ENCODE data around the gene PNMA6F. TPM values are rescaled to one million over a fixed set of nuclear protein-coding genes. Genes with fewer than 3 reads are reported as not detected.

PNMA6F gene
- total RNA-seq (not detected), polyA plus RNA-seq (not detected)
- long read RNA-seq, donor 1: 0 reads
- long read RNA-seq, donor 2: 0 reads
- long read RNA-seq, donor 3: 0 reads
- long read RNA-seq, donor 4: 0 reads

GRCh38 chrX:153321381-153322124, at the start of gene PNMA6F:
PNMA6F (minus strand) TSS chrX:153321767; CDS start chrX:153320674, 1,093 bp downstream.
- intact Hi-C loops (cut with DNase I): no loop called here
- Histone ChIP-seq H3K9me3 (ENCODE audit: control insufficient read depth, low read length) (no peaks in the 10 kb centered on the region), H3K27me3 (ENCODE audit: control insufficient read depth, insufficient read depth) (no peaks in the 10 kb centered on the region), H3K4me3 (ENCODE audit: low read length) (no peak within 1 kb of the TSS), H3K27ac (ENCODE audit: low read length) (no peak within 1 kb of the TSS), H3K4me1 (ENCODE audit: control insufficient read depth, insufficient read depth, low read length) (no peaks in the 10 kb centered on the region)
- ATAC-seq (no peak), DNase-seq (no peak)
- 21% methylated on average over 36 of the region's 36 CpGs for WGBS

GRCh38 chrX:153371256-153371655, 49.7 kb upstream of the PNMA6F start:
- DNase-seq (no peak), ATAC-seq (no peak)
- intact Hi-C loops (cut with DNase I): no loop called here
- H3K9me3 ChIP-seq (ENCODE audit: control insufficient read depth, low read length): no peaks in the 10 kb centered on the region
- 41% methylated on average over 3 of the region's 3 CpGs for WGBS
- H3K4me3 ChIP-seq (ENCODE audit: low read length): no peak overlapping the region
- no peaks in the 10 kb centered on the region for H3K4me1 ChIP-seq (ENCODE audit: control insufficient read depth, insufficient read depth, low read length)
- H3K27ac ChIP-seq (ENCODE audit: low read length): no peak overlapping the region
- H3K27me3 ChIP-seq (ENCODE audit: control insufficient read depth, insufficient read depth): no peaks in the 10 kb centered on the region

GRCh38 chrX:153370293-153371055, 48.9 kb upstream of the PNMA6F start:
- Histone ChIP-seq H3K4me1 (ENCODE audit: control insufficient read depth, insufficient read depth, low read length) (no peaks in the 10 kb centered on the region), H3K9me3 (ENCODE audit: control insufficient read depth, low read length) (no peaks in the 10 kb centered on the region), H3K27ac (ENCODE audit: low read length) (no peak overlapping the region), H3K4me3 (ENCODE audit: low read length) (no peak overlapping the region), H3K27me3 (ENCODE audit: control insufficient read depth, insufficient read depth) (no peaks in the 10 kb centered on the region)
- intact Hi-C loops (cut with DNase I): no loop called here
- ATAC-seq (no peak), DNase-seq (no peak)
- WGBS: 73% methylated on average over 8 of the region's 8 CpGs

GRCh38 chrX:153366878-153367538, 45.4 kb upstream of the PNMA6F start:
- no peak overlapping the region for H3K4me3 ChIP-seq (ENCODE audit: low read length)
- WGBS: 76% methylated on average over 5 of the region's 5 CpGs
- no peaks in the 10 kb centered on the region for H3K9me3 ChIP-seq (ENCODE audit: control insufficient read depth, low read length)
- ATAC-seq: no peak
- intact Hi-C loops (cut with DNase I): no loop called here
- no peaks in the 10 kb centered on the region for H3K4me1 ChIP-seq (ENCODE audit: control insufficient read depth, insufficient read depth, low read length)
- no peaks in the 10 kb centered on the region for H3K27me3 ChIP-seq (ENCODE audit: control insufficient read depth, insufficient read depth)
- H3K27ac ChIP-seq (ENCODE audit: low read length): no peak overlapping the region
- DNase-seq: no peak

GRCh38 chrX:153366119-153366518, 44.6 kb upstream of the PNMA6F start:
- Histone ChIP-seq H3K27me3 (ENCODE audit: control insufficient read depth, insufficient read depth) (no peaks in the 10 kb centered on the region), H3K27ac (ENCODE audit: low read length) (no peak overlapping the region), H3K9me3 (ENCODE audit: control insufficient read depth, low read length) (no peaks in the 10 kb centered on the region), H3K4me1 (ENCODE audit: control insufficient read depth, insufficient read depth, low read length) (no peaks in the 10 kb centered on the region), H3K4me3 (ENCODE audit: low read length) (no peak overlapping the region)
- DNase-seq: no peak
- intact Hi-C loops (cut with DNase I): no loop called here
- ATAC-seq: no peak
- 84% methylated on average over 3 of the region's 3 CpGs for WGBS

GRCh38 chrX:153365670-153366069, 44.1 kb upstream of the PNMA6F start:
- intact Hi-C loops (cut with DNase I): no loop called here
- H3K27ac ChIP-seq (ENCODE audit: low read length): no peak overlapping the region
- DNase-seq (no peak), ATAC-seq (no peak)
- 88% methylated on average over 4 of the region's 4 CpGs for WGBS
- H3K27me3 ChIP-seq (ENCODE audit: control insufficient read depth, insufficient read depth): no peaks in the 10 kb centered on the region
- H3K9me3 ChIP-seq (ENCODE audit: control insufficient read depth, low read length): no peaks in the 10 kb centered on the region
- H3K4me1 ChIP-seq (ENCODE audit: control insufficient read depth, insufficient read depth, low read length): no peaks in the 10 kb centered on the region
- no peak overlapping the region for H3K4me3 ChIP-seq (ENCODE audit: low read length)

GRCh38 chrX:153361781-153362397, 40.3 kb upstream of the PNMA6F start:
- 64% methylated on average over 2 of the region's 2 CpGs for WGBS
- Histone ChIP-seq H3K4me3 (ENCODE audit: low read length) (no peak overlapping the region), H3K27me3 (ENCODE audit: control insufficient read depth, insufficient read depth) (no peaks in the 10 kb centered on the region), H3K27ac (ENCODE audit: low read length) (no peak overlapping the region), H3K4me1 (ENCODE audit: control insufficient read depth, insufficient read depth, low read length) (no peaks in the 10 kb centered on the region), H3K9me3 (ENCODE audit: control insufficient read depth, low read length) (no peaks in the 10 kb centered on the region)
- ATAC-seq (no peak), DNase-seq (no peak)
- intact Hi-C loops (cut with DNase I): no loop called here

- WGBS: 88% methylated on average over 1 of the region's 1 CpG
- DNase-seq: no peak
- Histone ChIP-seq H3K27me3 (ENCODE audit: control insufficient read depth, insufficient read depth) (no peaks in the 10 kb centered on the region), H3K27ac (ENCODE audit: low read length) (no peak overlapping the region), H3K4me3 (ENCODE audit: low read length) (no peak overlapping the region), H3K9me3 (ENCODE audit: control insufficient read depth, low read length) (no peaks in the 10 kb centered on the region), H3K4me1 (ENCODE audit: control insufficient read depth, insufficient read depth, low read length) (no peaks in the 10 kb centered on the region)
- ATAC-seq: no peak
- intact Hi-C loops (cut with DNase I): no loop called here
Measured at GRCh38 chrX:153357877-153358276, 36.3 kb upstream of the PNMA6F start.

GRCh38 chrX:153353416-153353815, 31.8 kb upstream of the PNMA6F start:
- Histone ChIP-seq H3K4me1 (ENCODE audit: control insufficient read depth, insufficient read depth, low read length) (no peaks in the 10 kb centered on the region), H3K4me3 (ENCODE audit: low read length) (no peak overlapping the region), H3K27ac (ENCODE audit: low read length) (no peak overlapping the region), H3K27me3 (ENCODE audit: control insufficient read depth, insufficient read depth) (no peaks in the 10 kb centered on the region), H3K9me3 (ENCODE audit: control insufficient read depth, low read length) (no peaks in the 10 kb centered on the region)
- WGBS: 63% methylated on average over 12 of the region's 12 CpGs
- intact Hi-C loops (cut with DNase I): no loop called here
- DNase-seq: no peak
- ATAC-seq: peak in 1 of 2 donors; percentile 28

- H3K4me3 ChIP-seq (ENCODE audit: low read length): no peak overlapping the region
- no peaks in the 10 kb centered on the region for H3K9me3 ChIP-seq (ENCODE audit: control insufficient read depth, low read length)
- H3K27me3 ChIP-seq (ENCODE audit: control insufficient read depth, insufficient read depth): no peaks in the 10 kb centered on the region
- no peak for ATAC-seq
- WGBS: 78% methylated on average over 3 of the region's 3 CpGs
- H3K27ac ChIP-seq (ENCODE audit: low read length): no peak overlapping the region
- no peak for DNase-seq
- no peaks in the 10 kb centered on the region for H3K4me1 ChIP-seq (ENCODE audit: control insufficient read depth, insufficient read depth, low read length)
- intact Hi-C loops (cut with DNase I): no loop called here
Measured at GRCh38 chrX:153352858-153353257, 31.3 kb upstream of the PNMA6F start.

- Histone ChIP-seq H3K27ac (ENCODE audit: low read length) (no peak overlapping the region), H3K27me3 (ENCODE audit: control insufficient read depth, insufficient read depth) (no peaks in the 10 kb centered on the region), H3K4me3 (ENCODE audit: low read length) (no peak overlapping the region), H3K4me1 (ENCODE audit: control insufficient read depth, insufficient read depth, low read length) (no peaks in the 10 kb centered on the region), H3K9me3 (ENCODE audit: control insufficient read depth, low read length) (no peaks in the 10 kb centered on the region)
- WGBS: 92% methylated on average over 8 of the region's 8 CpGs
- DNase-seq: no peak
- no peak for ATAC-seq
- intact Hi-C loops (cut with DNase I): no loop called here
Measured at GRCh38 chrX:153351981-153352380, 30.4 kb upstream of the PNMA6F start.
